Body of pancreas (tissue), 4 donors: ENCODE data around the gene OR56A4. TPM values are rescaled to one million over a fixed set of nuclear protein-coding genes. Genes with fewer than 3 reads are reported as not detected.

ENCODE experiments used
- ATAC-seq: fragments of 150-250 bp; one replicate; pipeline ENCODE4 v1.9.1; 2016
- DNase-seq, 4 donors: peaks; one replicate each; pipeline ENCODE4 v3.0.0-alpha.2; 2019
- H3K27ac ChIP-seq, 4 donors: fragments of 200-600 bp; sonication (generic); 1 replicate in 3 of 4; 2 replicates in 1 of 4; pipeline versions ENCODE4 v1.5.1 to v1.6.1; 2016 to 2019; ENCODE audit warnings: mild to moderate bottlenecking in 1 of 4, mixed read lengths in 1 of 4, moderate library complexity in 1 of 4
- H3K27me3 ChIP-seq, 2 donors: fragments of 200-600 bp; sonication (generic); one replicate each; pipeline ENCODE4 v1.6.0; 2016; ENCODE audit warnings: mild to moderate bottlenecking in 1 of 2
- H3K36me3 ChIP-seq, 2 donors: fragments of 200-600 bp; sonication (generic); replicated peaks in 1 of 2; 2 replicates each; pipeline ENCODE4 v1.5.1; 2016; ENCODE audit warnings: low read depth in 2 of 2; ENCODE audit not compliant: insufficient read depth in 1 of 2
- H3K4me1 ChIP-seq: fragments of 200-600 bp; sonication (generic); one replicate; pipeline ENCODE4 v1.6.0; 2016
- H3K4me3 ChIP-seq, 2 donors: fragments of 200-600 bp; sonication (generic); 1 replicate in 1 of 2; 2 replicates in 1 of 2; pipeline ENCODE4 v1.5.1; 2016 to 2019
- H3K9me3 ChIP-seq, 3 donors: fragments of 200-600 bp; sonication (generic); 1 replicate in 2 of 3; 2 replicates in 1 of 3; pipeline ENCODE4 v1.5.1; 2016
- POLR2A ChIP-seq, 3 donors: fragments of 450-650 bp; IDR thresholded peaks; one replicate each; pipeline ENCODE4 v1.6.1; 2016; ENCODE audit warnings: antibody characterized with exemption in 3 of 3, mild to moderate bottlenecking in 2 of 3
- WGBS, 2 donors: methylation state at CpG; one replicate each; pipeline ENCODE4 v1.1.5; 2017; 5-methylcytosine and 5-hydroxymethylcytosine counted together
- intact Hi-C: fragments of 100-400 bp; cut with DNase I; formaldehyde crosslinking; loops from one replicate; pipeline ENCODE4 v1.15.1; 2023
- total RNA-seq, 2 donors: library from RNA; depleted of rRNA; stranded (reverse); fragments of >200 nt; gene quantifications; one replicate each; pipeline ENCODE4 v1.1.0, GENCODE V29; 2016
- TF ChIP-seq, protein P1 (sequence below), 7 experiments: fragments of 450-650 bp in 4 of 7; fragments of 200-600 bp in 3 of 7; sonication (generic) in 3 of 7; IDR thresholded peaks; one replicate each; pipeline ENCODE4 v1.5.1; 2016 to 2019; ENCODE audit warnings: antibody characterized with exemption in 7 of 7

OR56A4 gene
- total RNA-seq, 2 donors from 2014 or later, result not detected

- WGBS, 2 donors, result 42 to 53% methylated on average over 4 of the region's 4 CpGs
- no peak for TF ChIP-seq POLR2A (IDR thresholded peaks at IDR 0.05)
- TF ChIP-seq, protein P1, sequence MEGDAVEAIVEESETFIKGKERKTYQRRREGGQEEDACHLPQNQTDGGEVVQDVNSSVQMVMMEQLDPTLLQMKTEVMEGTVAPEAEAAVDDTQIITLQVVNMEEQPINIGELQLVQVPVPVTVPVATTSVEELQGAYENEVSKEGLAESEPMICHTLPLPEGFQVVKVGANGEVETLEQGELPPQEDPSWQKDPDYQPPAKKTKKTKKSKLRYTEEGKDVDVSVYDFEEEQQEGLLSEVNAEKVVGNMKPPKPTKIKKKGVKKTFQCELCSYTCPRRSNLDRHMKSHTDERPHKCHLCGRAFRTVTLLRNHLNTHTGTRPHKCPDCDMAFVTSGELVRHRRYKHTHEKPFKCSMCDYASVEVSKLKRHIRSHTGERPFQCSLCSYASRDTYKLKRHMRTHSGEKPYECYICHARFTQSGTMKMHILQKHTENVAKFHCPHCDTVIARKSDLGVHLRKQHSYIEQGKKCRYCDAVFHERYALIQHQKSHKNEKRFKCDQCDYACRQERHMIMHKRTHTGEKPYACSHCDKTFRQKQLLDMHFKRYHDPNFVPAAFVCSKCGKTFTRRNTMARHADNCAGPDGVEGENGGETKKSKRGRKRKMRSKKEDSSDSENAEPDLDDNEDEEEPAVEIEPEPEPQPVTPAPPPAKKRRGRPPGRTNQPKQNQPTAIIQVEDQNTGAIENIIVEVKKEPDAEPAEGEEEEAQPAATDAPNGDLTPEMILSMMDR (IDR thresholded peaks at IDR 0.05), result no peak
- ATAC-seq, result no peak
- Histone ChIP-seq H3K27me3 (no peaks in the 10 kb centered on the region), H3K27ac (no peak overlapping the region), H3K9me3 (no peaks in the 10 kb centered on the region), H3K4me3 (no peak overlapping the region), H3K4me1 (no peaks in the 10 kb centered on the region), H3K36me3 (no peaks in the 10 kb centered on the region)
- intact Hi-C loops, result no loop called here
- no peak for DNase-seq
Measured at GRCh38 chr11:5989203-5989602, 17.5 kb downstream of the OR56A4 start.

- Histone ChIP-seq H3K36me3 (no peaks in the 10 kb centered on the region), H3K4me1 (no peaks in the 10 kb centered on the region), H3K4me3 (no peak within 1 kb of the TSS), H3K27ac (no peak within 1 kb of the TSS), H3K9me3 (no peaks in the 10 kb centered on the region), H3K27me3 (no peaks in the 10 kb centered on the region)
- 38 to 45% methylated on average over 1 of the region's 1 CpG for WGBS, 2 donors
- intact Hi-C loops, result no loop called here
- DNase-seq (no peak), ATAC-seq (no peak)
- no peak for TF ChIP-seq POLR2A (IDR thresholded peaks at IDR 0.05)
- TF ChIP-seq, protein P1 (IDR thresholded peaks at IDR 0.05), result no peak
Measured at GRCh38 chr11:5986885-5987284, 19.9 kb downstream of the OR56A4 start, which contains the start of gene OR52L1. Gene OR52L1 (minus strand): TSS chr11:5986985. CDS start chr11:5986930, 55 bp downstream.

DNA sequence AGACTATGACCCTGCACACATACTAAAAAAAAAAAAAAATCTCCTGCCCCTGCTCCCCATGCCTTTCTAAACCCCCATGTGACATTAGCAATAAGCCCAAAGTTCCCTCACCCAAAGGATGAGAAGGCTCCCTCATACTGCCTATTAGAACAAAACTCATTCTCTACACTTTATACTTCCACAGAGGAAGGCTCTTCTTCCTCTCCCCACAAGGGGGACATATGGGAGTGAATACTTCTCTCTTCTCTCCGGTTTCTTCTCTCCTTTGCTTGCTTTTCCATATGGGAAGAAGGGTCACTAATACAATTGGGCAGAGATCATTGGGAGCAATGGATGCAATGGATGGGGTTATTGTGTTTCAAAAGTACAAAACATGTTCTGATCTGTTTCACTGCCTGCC lies 23.3 kb downstream of the OR56A4 start:
- no peak for TF ChIP-seq POLR2A (IDR thresholded peaks at IDR 0.05)
- TF ChIP-seq, protein P1 (IDR thresholded peaks at IDR 0.05), result no peak
- H3K9me3 ChIP-seq, result peaks cover 0 to 11% (median 0%) of the 10 kb centered on the region in 3 donors
- H3K27me3 ChIP-seq, result no peaks in the 10 kb centered on the region
- no peaks in the 10 kb centered on the region for H3K36me3 ChIP-seq
- DNase-seq (no peak), ATAC-seq (no peak)
- no peak overlapping the region for H3K27ac ChIP-seq
- intact Hi-C loops, result no loop called here
- 18 to 33% methylated on average over 1 of the region's 1 CpG for WGBS, 2 donors
- H3K4me1 ChIP-seq, result no peaks in the 10 kb centered on the region
- H3K4me3 ChIP-seq, result no peak overlapping the region

DNA sequence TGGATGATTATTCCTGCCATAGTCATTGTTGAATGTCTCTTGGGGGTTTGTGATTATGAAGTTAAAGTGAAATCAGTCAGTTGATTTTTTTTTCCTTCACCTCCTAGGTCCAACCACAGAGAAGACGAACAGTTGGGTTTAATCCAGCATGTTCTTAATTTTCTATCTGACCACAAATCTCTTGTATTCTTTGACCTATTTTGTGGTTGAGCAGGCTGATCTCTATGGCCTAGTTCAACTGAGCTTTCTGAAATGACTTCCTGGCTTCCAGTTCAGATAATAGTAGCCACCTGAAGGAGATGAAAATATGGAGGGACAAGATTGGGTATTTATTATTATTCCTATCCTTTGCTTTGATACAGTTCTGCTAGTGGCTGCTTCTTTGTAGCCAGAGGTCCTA lies 33.2 kb downstream of the OR56A4 start:
- H3K4me1 ChIP-seq, result no peaks in the 10 kb centered on the region
- no peak for ATAC-seq
- H3K9me3 ChIP-seq, result no peaks in the 10 kb centered on the region
- WGBS, 2 donors, result 45 to 64% methylated on average over 1 of the region's 1 CpG
- no peak overlapping the region for H3K27ac ChIP-seq
- H3K4me3 ChIP-seq, result no peak overlapping the region
- no peak for TF ChIP-seq POLR2A (IDR thresholded peaks at IDR 0.05)
- TF ChIP-seq, protein P1 (IDR thresholded peaks at IDR 0.05), result no peak
- no peaks in the 10 kb centered on the region for H3K36me3 ChIP-seq
- no peak for DNase-seq
- intact Hi-C loops, result no loop called here
- no peaks in the 10 kb centered on the region for H3K27me3 ChIP-seq

- Histone ChIP-seq H3K27ac (no peak within 1 kb of the TSS), H3K27me3 (no peaks in the 10 kb centered on the region), H3K36me3 (no peaks in the 10 kb centered on the region), H3K4me3 (no peak within 1 kb of the TSS), H3K9me3 (no peaks in the 10 kb centered on the region), H3K4me1 (no peaks in the 10 kb centered on the region)
- ATAC-seq (no peak), DNase-seq (no peak)
- intact Hi-C loops, result no loop called here
- TF ChIP-seq, protein P1 (IDR thresholded peaks at IDR 0.05), result no peak
- no peak for TF ChIP-seq POLR2A (IDR thresholded peaks at IDR 0.05)
Measured at GRCh38 chr11:5968394-5968793, 38.4 kb downstream of the OR56A4 start, which contains the start of gene OR56A5. Gene OR56A5 (minus strand): TSS chr11:5968494. CDS start chr11:5968494, 0 bp downstream.
